ENCODE measurements around the gene MYOM1. TPM values are rescaled to one million over a fixed set of nuclear protein-coding genes. Genes with fewer than 3 reads are reported as not detected.
A peak's percentile ranks its signal among the peaks of the same experiment; 100 is the strongest.

Gene MYOM1
- total RNA-seq, 4 donors from 2014 or later, result 1.3 to 29.7 (median 3.1) TPM

- DNase-seq, result no peak
- H3K36me3 ChIP-seq, result no peaks in the 10 kb centered on the region
- no peak overlapping the region for H3K4me3 ChIP-seq
- H3K4me1 ChIP-seq, result no peaks in the 10 kb centered on the region
- H3K9me3 ChIP-seq, result no peaks in the 10 kb centered on the region
- H3K27me3 ChIP-seq, result no peaks in the 10 kb centered on the region
- H3K27ac ChIP-seq, result no peak overlapping the region
- TF ChIP-seq POLR2A (IDR thresholded peaks at IDR 0.05), result no peak
- TF ChIP-seq, protein P1, sequence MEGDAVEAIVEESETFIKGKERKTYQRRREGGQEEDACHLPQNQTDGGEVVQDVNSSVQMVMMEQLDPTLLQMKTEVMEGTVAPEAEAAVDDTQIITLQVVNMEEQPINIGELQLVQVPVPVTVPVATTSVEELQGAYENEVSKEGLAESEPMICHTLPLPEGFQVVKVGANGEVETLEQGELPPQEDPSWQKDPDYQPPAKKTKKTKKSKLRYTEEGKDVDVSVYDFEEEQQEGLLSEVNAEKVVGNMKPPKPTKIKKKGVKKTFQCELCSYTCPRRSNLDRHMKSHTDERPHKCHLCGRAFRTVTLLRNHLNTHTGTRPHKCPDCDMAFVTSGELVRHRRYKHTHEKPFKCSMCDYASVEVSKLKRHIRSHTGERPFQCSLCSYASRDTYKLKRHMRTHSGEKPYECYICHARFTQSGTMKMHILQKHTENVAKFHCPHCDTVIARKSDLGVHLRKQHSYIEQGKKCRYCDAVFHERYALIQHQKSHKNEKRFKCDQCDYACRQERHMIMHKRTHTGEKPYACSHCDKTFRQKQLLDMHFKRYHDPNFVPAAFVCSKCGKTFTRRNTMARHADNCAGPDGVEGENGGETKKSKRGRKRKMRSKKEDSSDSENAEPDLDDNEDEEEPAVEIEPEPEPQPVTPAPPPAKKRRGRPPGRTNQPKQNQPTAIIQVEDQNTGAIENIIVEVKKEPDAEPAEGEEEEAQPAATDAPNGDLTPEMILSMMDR (IDR thresholded peaks at IDR 0.05), result no peak
Measured at GRCh38 chr18:3192286-3192685, 27.5 kb downstream of the MYOM1 start.

DNA sequence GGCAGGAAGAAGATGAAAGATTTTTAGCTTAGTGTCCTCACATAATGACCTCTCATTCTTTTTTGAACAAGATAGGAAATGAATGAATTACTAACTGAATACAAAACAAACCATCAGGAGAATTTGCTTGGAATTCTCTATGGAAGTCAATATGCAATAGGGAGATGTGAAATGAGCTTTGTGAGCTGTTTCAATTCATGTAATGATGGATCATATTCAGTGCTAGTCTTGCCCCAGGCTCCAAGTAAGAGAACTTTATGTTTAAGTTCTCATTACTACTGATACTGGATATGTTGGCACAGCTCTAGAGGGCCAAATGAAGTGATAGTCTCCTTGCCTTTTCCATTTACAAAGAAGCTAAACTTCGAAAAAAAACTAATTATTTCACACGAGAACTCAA is 29.2 kb downstream of the MYOM1 start:
- TF ChIP-seq, protein P1 (IDR thresholded peaks at IDR 0.05), result no peak
- TF ChIP-seq POLR2A (IDR thresholded peaks at IDR 0.05), result no peak
- no peak overlapping the region for H3K27ac ChIP-seq
- no peak overlapping the region for H3K4me3 ChIP-seq
- no peaks in the 10 kb centered on the region for H3K9me3 ChIP-seq
- no peaks in the 10 kb centered on the region for H3K4me1 ChIP-seq
- DNase-seq, result no peak
- H3K36me3 ChIP-seq, result no peaks in the 10 kb centered on the region
- H3K27me3 ChIP-seq, result no peaks in the 10 kb centered on the region

- no peak overlapping the region for H3K27ac ChIP-seq
- H3K36me3 ChIP-seq, result no peaks in the 10 kb centered on the region
- no peaks in the 10 kb centered on the region for H3K9me3 ChIP-seq
- DNase-seq, result no peak
- H3K4me1 ChIP-seq, result no peaks in the 10 kb centered on the region
- no peaks in the 10 kb centered on the region for H3K27me3 ChIP-seq
- no peak overlapping the region for H3K4me3 ChIP-seq
- TF ChIP-seq POLR2A (IDR thresholded peaks at IDR 0.05), result no peak
- TF ChIP-seq, protein P1 (IDR thresholded peaks at IDR 0.05), result no peak
Measured at GRCh38 chr18:3189884-3190283, 29.9 kb downstream of the MYOM1 start.

DNA sequence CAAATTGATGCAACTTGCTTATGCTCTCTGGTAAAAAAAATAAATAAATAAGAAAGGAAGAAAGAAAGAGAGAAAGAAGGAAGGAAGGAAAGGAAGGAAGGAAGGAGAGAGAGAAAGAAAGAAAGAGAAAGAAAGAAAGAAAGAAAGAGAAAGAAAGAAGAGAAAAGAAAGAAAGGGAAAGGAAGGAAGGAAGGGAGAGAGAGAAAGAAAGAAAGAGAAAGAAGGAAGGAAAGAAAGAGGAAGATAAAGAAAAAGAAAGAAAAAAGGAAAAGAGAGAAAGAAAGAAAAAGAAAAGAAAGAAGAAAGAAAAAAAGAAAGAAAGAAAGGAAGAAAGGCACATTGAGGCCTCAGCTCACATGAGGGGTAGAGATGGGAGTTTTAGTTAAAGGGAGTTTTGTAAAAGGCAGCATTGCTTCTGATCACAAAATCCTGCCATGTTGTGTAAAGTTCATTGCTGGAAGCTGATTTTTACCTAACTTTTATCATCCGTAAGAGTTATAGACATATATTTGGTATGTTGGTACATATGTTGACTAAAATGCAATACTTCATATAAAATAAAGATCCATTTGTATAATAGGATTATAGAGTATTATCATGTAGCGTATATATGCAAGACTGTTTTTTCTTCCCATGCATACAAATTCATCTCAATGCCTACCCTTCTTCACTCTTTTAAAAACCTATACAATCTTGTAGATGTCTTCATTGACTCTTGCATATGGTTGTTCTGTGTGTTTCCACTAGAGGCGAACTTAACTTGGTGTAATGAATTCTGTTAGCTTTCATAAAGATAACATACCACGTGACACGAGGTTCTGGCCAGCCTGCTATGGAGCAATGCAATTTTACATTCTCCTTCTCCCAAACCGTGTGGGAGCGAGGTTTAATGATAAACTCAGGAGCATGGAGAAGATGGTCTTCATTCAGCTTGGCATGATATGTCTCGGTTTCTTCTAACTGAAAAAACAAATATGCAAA is 32.8 kb downstream of the MYOM1 start:
- no peak for DNase-seq
- Histone ChIP-seq H3K4me1 (no peaks in the 10 kb centered on the region), H3K36me3 (no peaks in the 10 kb centered on the region), H3K4me3 (no peak overlapping the region), H3K27me3 (no peaks in the 10 kb centered on the region), H3K27ac (no peak overlapping the region), H3K9me3 (no peaks in the 10 kb centered on the region)
- TF ChIP-seq, protein P1 (IDR thresholded peaks at IDR 0.05), result peak in 3 of 6 experiments; percentile 61 to 70 (median 69)
- TF ChIP-seq POLR2A (IDR thresholded peaks at IDR 0.05), result no peak

DNA sequence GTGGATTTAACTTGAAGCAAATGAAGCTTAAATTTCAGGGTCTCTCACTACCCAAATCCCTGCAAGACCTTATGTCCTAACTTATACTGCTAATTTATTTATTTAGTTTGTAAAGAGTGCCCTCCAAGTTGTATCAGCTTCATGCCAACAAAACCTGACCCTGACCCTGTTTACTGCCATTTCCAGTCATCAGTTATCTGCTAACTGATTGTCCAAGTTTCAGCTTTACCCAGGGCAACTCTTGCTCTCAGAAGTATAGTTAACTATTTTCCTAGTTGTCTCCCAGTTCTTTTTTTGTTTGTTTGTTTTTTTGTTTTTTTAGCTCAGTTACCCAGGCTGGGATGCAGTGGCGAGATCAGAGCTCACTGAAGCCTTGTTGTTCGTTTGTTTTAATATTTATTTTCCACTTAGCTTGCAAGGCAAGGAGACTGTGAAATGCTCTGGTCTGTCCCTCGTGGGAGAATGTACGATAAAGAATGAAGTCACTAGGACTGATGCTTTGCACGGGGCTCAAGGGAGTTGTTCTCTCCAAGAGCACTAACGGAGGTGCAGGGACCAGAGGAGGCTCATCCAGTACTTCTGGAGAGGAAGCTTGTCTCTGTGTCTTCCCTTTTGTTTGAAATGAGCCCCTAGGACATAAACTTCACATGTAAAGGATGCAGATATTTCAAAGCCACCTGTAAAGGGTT is 35.3 kb downstream of the MYOM1 start:
- Histone ChIP-seq H3K36me3 (no peaks in the 10 kb centered on the region), H3K27ac (no peak overlapping the region), H3K9me3 (no peaks in the 10 kb centered on the region), H3K4me3 (no peak overlapping the region), H3K27me3 (no peaks in the 10 kb centered on the region), H3K4me1 (no peaks in the 10 kb centered on the region)
- TF ChIP-seq POLR2A (IDR thresholded peaks at IDR 0.05), result no peak
- TF ChIP-seq, protein P1 (IDR thresholded peaks at IDR 0.05), result no peak
- DNase-seq, result no peak

Data from Peyer's patch (tissue), 4 donors.